CD4-positive, alpha-beta T cell treated with Interferon alpha-2 for 1 hour (primary cell): ENCODE data around the gene CFAP99.
"Not testable (repeated sequence)": the region's sequence is repeated elsewhere in the genome, so short reads cannot be mapped to it uniquely, and the experiment has no call there.

ENCODE experiments used
- DNase-seq, 2 donors: peaks; one replicate each; pipeline ENCODE4 v3.0.0-alpha.2; 2020 to 2022

The CFAP99 gene

GRCh38 chr4:2449511-2450392 is 31.0 kb downstream of the CFAP99 start:
- DNase-seq, result no peak

GRCh38 chr4:2450394-2451035 is 31.8 kb downstream of the CFAP99 start:
- no peak for DNase-seq

- no peak for DNase-seq
Observed at GRCh38 chr4:2451036-2451520, 32.3 kb downstream of the CFAP99 start.

- no peak for DNase-seq
Observed at GRCh38 chr4:2451821-2452785, 33.3 kb downstream of the CFAP99 start.

GRCh38 chr4:2457481-2458295 is 38.9 kb downstream of the CFAP99 start:
- DNase-seq, result peak in 1 of 2 donors; percentile 19

GRCh38 chr4:2458546-2459491 is 40.1 kb downstream of the CFAP99 start:
- DNase-seq, result no peak

- DNase-seq, result no peak
Observed at GRCh38 chr4:2459589-2460349, 41.0 kb downstream of the CFAP99 start.

GRCh38 chr4:2461246-2461960 is 42.6 kb downstream of the CFAP99 start:
- DNase-seq, result no peak

- DNase-seq, result peak; percentile 63 to 73
Observed at GRCh38 chr4:2462218-2462991, 43.6 kb downstream of the CFAP99 start.

GRCh38 chr4:2462992-2463762 is 44.4 kb downstream of the CFAP99 start:
- no peak for DNase-seq

- no peak for DNase-seq
Observed at GRCh38 chr4:2465032-2465431, 46.3 kb downstream of the CFAP99 start.

GRCh38 chr4:2465544-2465943 is 46.8 kb downstream of the CFAP99 start:
- not testable (repeated sequence) for DNase-seq

GRCh38 chr4:2468456-2469191 is 49.9 kb downstream of the CFAP99 start, which contains the start of gene RNF4:
Gene RNF4, plus strand, starts transcription at chr4:2469106. Its CDS starts 21,388 bp downstream, at chr4:2490494.
- peak; percentile 95 to 96 for DNase-seq

GRCh38 chr4:2469192-2469984 is 50.6 kb downstream of the CFAP99 start:
- DNase-seq, result peak; percentile 59 to 76

GRCh38 chr4:2470791-2471190 is 52.0 kb downstream of the CFAP99 start:
- no peak for DNase-seq

GRCh38 chr4:2472187-2472586 is 53.4 kb downstream of the CFAP99 start:
- DNase-seq, result no peak
